HG02610 (cell line): Measurements from ENCODE around the gene ZNF622.
"Not testable (repeated sequence)": the region's sequence is repeated elsewhere in the genome, so short reads cannot be mapped to it uniquely, and the experiment has no call there.

Experiments
- ATAC-seq: cut with Tn5 transposase; IDR thresholded peaks from one replicate; pipeline ENCODE4 v1.9.1; 2021; ENCODE audit warnings: mild to moderate bottlenecking, moderate library complexity; ENCODE audit not compliant: unreplicated experiment

ZNF622 gene

DNA sequence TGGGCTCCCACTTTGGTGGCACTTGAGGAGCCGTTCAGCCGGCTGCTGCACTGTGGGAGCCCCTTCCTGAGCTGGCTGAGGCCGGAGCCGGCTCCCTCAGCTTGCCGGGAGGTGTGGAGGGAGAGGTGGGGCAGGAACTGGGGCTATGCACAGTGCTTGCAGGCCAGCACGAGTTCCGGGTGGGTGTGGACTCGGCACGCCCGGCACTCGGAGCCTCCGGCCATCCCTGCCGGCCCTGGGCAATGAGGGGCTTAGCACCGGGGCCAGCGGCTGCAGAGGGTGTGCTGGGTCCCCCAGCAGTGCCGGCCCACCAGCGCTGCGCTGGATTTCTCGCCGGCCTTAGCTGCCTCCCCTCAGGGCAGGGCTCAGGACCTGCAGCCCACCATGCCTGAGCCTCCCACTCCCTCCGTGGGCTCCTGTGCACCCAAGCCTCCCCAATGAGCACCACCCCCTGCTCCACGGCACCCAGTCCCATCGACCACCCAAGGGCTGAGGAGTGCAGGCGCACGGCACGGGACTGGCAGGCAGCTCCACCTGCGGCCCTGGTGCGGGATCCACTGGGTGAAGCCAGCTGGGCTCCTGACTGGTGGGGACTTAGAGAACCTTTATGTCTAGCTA lies 29.4 kb downstream of the ZNF622 start:
- not testable (repeated sequence) for ATAC-seq

DNA sequence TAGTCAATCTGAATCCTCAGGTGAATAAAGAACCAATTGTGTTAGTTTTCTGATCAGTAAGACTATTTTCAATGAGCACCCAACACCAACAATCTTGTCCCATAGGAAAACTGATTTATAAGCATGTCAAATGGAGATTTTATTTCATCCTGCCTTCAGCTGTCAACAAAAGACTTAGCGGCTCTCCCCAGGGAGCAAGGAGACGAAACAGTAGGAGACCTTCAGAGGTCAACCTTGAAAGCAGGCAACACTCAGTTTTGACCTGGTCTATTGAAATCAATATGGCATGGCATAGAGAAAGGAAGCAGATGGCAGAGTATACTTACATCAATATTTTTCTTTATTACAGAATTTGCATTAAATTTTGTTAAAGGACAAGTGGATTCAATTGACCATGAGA lies 34.1 kb downstream of the ZNF622 start:
- no peak for ATAC-seq

- no peak for ATAC-seq
Measured at GRCh38 chr5:16430349-16431089, 35.1 kb downstream of the ZNF622 start.

DNA sequence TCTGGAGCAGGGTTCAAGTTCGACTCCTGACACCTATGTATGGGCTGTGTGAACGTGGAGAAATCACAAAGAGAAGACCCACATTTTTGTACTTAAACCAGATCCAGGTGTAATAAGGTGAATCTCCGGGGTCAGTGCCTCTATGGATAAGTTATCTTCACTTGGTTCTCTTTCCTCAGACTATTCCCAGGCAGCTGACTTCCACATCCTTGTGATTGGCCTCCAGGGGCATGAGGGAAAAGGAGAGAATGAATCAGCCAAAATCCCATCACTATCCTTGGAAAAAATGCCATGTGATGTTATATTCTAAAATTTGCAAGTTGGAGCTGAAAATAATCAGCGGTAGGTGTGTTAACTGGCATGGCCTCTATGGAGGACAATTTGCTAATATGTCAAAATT lies 37.2 kb downstream of the ZNF622 start:
- no peak for ATAC-seq

DNA sequence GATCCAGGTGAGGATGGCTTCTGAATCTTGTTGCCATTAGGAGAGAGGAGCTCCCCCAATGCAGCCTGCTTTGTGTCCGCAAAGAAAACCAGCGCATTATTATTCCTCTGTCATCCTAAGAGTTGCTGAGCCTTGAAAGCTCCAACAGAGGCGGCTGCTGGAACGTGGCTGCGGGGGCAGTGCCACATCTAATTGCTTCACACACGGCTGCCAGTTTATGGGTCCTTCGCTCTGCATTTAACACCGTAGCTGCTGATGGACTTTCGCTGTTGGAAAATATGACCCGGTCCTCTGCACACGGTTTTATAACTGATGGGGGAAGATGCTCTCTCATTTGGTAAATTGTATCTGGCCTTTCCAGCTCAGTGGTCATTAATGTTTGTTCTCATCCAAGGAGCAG lies 38.0 kb downstream of the ZNF622 start:
- ATAC-seq, result no peak

DNA sequence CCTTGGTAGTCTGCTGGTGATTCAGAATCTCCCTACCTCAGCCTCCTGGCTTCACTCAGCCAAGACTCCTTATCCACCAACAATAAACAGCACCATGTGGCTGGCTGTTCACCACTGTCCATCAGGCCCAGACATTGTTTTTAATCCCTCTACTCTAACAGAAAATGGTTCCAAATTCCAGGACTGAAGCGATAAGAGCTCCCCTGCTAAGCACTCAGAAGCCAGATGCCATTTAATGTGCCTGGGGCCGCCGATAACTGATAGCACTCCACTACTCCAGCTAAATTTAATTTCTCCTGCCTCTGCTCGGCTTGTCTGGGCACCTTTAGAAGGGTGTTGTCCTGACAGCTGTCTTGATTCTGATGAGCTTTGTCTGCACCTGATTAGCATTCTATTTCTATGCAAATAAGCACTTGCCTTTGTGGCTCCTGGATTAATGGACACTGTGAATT lies 47.1 kb downstream of the ZNF622 start:
- no peak for ATAC-seq

DNA sequence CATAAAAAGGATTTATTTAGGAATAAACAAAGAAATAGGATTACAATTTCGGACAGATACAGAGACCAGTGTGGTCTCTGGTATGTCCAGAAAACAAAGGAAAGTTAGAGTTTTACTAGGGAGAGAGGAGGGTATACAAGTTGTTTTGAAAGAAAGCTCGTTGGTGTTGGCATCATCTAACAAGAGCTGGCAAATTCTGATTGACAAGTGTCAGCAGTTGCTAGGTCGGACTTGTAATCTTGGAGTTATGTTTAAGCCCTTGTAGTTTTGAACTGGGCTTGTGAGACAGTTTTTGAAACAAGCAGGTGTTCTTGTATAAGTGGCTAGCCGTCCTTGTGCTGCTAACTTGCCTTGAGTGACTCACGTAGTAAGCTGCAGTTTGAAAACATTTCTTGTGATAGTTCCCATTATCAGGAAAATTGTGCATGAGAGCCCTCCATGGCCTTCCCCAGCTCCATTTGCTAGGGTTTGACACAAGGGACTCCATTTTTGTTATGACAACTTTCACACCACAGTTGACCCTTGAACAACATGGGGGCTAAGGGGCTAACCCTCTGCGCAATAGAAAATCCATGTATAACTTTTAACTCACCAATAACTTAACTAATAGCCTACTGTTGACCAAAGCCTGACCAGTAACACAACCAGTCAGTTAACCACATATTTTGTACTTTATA lies 48.1 kb downstream of the ZNF622 start:
- ATAC-seq, result no peak

GRCh38 chr5:16414861-16415260 lies 50.7 kb downstream of the ZNF622 start:
- ATAC-seq, result no peak

GRCh38 chr5:16413166-16413860 lies 52.3 kb downstream of the ZNF622 start:
- ATAC-seq, result no peak

- no peak for ATAC-seq
Measured at GRCh38 chr5:16412556-16412955, 53.0 kb downstream of the ZNF622 start.

DNA sequence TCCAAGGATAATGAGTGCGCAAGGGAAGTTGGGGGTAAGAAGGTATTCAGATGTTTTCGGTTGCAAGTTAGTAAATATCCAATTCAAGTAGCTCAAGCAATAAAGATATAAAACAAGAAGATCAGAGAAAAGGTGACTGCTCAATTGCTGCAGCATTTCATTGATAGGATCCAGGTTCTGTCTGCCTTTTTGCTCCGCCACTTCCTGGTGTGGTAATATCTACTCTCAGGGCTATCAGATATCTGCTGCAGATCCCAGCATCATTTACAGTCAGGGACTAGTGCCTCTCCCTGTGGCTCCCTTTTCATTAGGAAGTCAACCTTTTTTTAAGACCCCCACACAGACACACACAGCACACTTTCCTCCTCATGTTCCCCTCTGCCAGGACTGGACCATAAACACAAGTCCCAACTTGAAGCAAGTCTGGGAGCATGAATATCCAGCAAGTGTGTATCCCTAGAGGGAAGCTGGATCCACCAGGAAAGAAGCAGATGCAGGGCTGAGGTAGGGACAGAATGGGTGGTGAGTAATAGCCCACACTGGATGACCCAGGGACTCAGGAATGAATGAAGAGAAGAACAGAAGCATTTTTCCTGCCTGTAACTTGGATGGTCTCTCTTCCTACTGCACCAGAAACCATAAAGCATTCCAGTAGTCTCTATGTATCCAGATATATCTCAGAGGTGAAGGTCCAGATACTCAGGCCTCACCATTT lies 53.7 kb downstream of the ZNF622 start:
- ATAC-seq, result no peak

DNA sequence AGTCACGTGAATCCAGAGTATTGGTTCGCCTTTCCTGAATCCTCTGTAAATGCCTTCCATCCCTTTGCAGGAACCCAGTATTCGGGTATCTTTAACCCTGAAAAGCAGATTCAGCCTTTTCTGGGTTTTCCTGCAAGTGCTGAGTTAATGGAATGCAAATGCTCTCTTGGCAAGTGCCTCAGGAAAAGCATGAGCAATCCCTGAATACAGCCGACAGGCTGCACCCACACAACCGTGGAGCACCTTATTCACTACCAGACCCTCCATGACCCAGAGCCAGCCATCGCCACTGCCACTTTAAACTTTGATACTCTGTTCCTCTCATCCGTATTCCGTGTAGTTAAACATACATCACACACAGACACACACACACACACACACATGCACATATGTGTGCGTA lies 54.4 kb downstream of the ZNF622 start:
- ATAC-seq, result no peak

GRCh38 chr5:16410338-16410737 lies 55.3 kb downstream of the ZNF622 start:
- no peak for ATAC-seq

- ATAC-seq, result no peak
Measured at GRCh38 chr5:16406630-16407029, 59.0 kb downstream of the ZNF622 start.

GRCh38 chr5:16406023-16406422 lies 59.6 kb downstream of the ZNF622 start:
- ATAC-seq, result no peak
